HepG2 (cell line): ENCODE measurements around the gene XPNPEP1. TPM values are rescaled to one million over a fixed set of nuclear protein-coding genes. Genes with fewer than 3 reads are reported as not detected.

Experiments used
- BCL6 ChIP-seq: IDR thresholded peaks from 2 replicates; pipeline ENCODE4 v1.6.1; 2016; ENCODE audit warnings: missing genetic modification reagents, missing compliant biosample characterization
- EP300 ChIP-seq, 3 experiments: sonication (generic) in 1 of 3; formaldehyde crosslinking in 1 of 3; IDR thresholded peaks; 2 replicates each; pipeline versions ENCODE4 v1.5.1 to v1.6.1; 2011 to 2020; ENCODE audit warnings: low read depth in 2 of 3, low read length in 2 of 3, borderline replicate concordance in 1 of 3, improper control_type of control experiment in 1 of 3, mild to moderate bottlenecking in 1 of 3, missing genetic modification reagents in 1 of 3, moderate library complexity in 1 of 3
- GABPA ChIP-seq, 2 experiments: IDR thresholded peaks; 2 replicates each; pipeline ENCODE4 v1.6.1; 2011 to 2016; ENCODE audit warnings: low read depth in 2 of 2, low read length in 1 of 2, missing biosample characterization in 1 of 2, missing genetic modification characterization in 1 of 2
- IRF2 ChIP-seq: IDR thresholded peaks from 2 replicates; pipeline ENCODE4 v1.6.1; 2018; ENCODE audit warnings: missing genetic modification reagents, missing compliant biosample characterization
- KDM4B ChIP-seq: sonication (generic); formaldehyde crosslinking; IDR thresholded peaks from 2 replicates; pipeline ENCODE4 v1.4.0; 2020; ENCODE audit warnings: missing genetic modification reagents
- KDM5B ChIP-seq: sonication (generic); formaldehyde crosslinking; IDR thresholded peaks from 2 replicates; pipeline ENCODE4 v1.4.0; 2020; ENCODE audit warnings: missing genetic modification reagents, mild to moderate bottlenecking, borderline replicate concordance
- NFE2 ChIP-seq: sonication (generic); formaldehyde crosslinking; IDR thresholded peaks from 2 replicates; pipeline ENCODE4 v1.4.0; 2020; ENCODE audit warnings: missing genetic modification reagents
- PRDM15 ChIP-seq: sonication (generic); formaldehyde crosslinking; IDR thresholded peaks from 2 replicates; pipeline ENCODE4 v1.4.0; 2020; ENCODE audit warnings: missing genetic modification reagents
- SALL2 ChIP-seq: sonication (generic); formaldehyde crosslinking; IDR thresholded peaks from 2 replicates; pipeline ENCODE4 v1.8.1; 2023; ENCODE audit warnings: mild to moderate bottlenecking, missing genetic modification reagents, inconsistent platforms
- TEAD3 ChIP-seq: optimal IDR thresholded peaks from 2 replicates; pipeline ENCODE3; 2016; ENCODE audit warnings: borderline replicate concordance
- THAP8 ChIP-seq: sonication (generic); formaldehyde crosslinking; IDR thresholded peaks from 2 replicates; pipeline ENCODE4 v1.5.1; 2020; ENCODE audit warnings: missing genetic modification reagents, mild to moderate bottlenecking, borderline replicate concordance
- ZNF512 ChIP-seq: sonication (generic); formaldehyde crosslinking; IDR thresholded peaks from 2 replicates; pipeline ENCODE4 v1.4.0; 2020; ENCODE audit warnings: mild to moderate bottlenecking, missing genetic modification reagents
- ZNF660 ChIP-seq: sonication (generic); formaldehyde crosslinking; IDR thresholded peaks from 2 replicates; pipeline ENCODE4 v1.5.1; 2020; ENCODE audit warnings: mild to moderate bottlenecking, low read depth, missing genetic modification reagents, borderline replicate concordance
- polyA plus RNA-seq, 8 experiments: library from polyadenylated mRNA; depleted of rRNA in 3 of 8; stranded (reverse) in 7 of 8; unstranded in 1 of 8; fragments of >200 nt; fragmentation: Illumina TruSeq in 4 of 8; extraction: Trizol in 4 of 8; gene quantifications; 2 replicates each; pipeline versions ENCODE4 v1.2.1 to v1.2.3, GENCODE V29; 2011 to 2016; ENCODE audit warnings: low read depth in 4 of 8, missing spikeins in 1 of 8, mixed read lengths in 1 of 8; ENCODE audit not compliant: insufficient read depth in 1 of 8
- total RNA-seq, 5 experiments: library from RNA; depleted of rRNA; stranded (reverse); fragments of >200 nt; fragmentation: Illumina TruSeq; extraction: Trizol; gene quantifications; 2 replicates each; pipeline ENCODE4 v1.2.3, GENCODE V29; 2016; ENCODE audit warnings: low read depth in 1 of 5
- TF ChIP-seq, protein P1 (sequence below): sonication (generic); formaldehyde crosslinking; IDR thresholded peaks from 2 replicates; pipeline ENCODE4 v1.4.0; 2020; ENCODE audit warnings: mild to moderate bottlenecking, missing genetic modification reagents
- TF ChIP-seq, protein P2 (sequence below): sonication (generic); formaldehyde crosslinking; IDR thresholded peaks from 2 replicates; pipeline ENCODE4 v1.4.0; 2020; ENCODE audit warnings: low read depth, missing genetic modification reagents

Gene XPNPEP1
- total and polyA plus RNA-seq, 2 of the 13 experiments (the other 11 are each of a cell fraction or from before 2014, with no cell fraction given): 30.3 to 55.5 TPM

DNA sequence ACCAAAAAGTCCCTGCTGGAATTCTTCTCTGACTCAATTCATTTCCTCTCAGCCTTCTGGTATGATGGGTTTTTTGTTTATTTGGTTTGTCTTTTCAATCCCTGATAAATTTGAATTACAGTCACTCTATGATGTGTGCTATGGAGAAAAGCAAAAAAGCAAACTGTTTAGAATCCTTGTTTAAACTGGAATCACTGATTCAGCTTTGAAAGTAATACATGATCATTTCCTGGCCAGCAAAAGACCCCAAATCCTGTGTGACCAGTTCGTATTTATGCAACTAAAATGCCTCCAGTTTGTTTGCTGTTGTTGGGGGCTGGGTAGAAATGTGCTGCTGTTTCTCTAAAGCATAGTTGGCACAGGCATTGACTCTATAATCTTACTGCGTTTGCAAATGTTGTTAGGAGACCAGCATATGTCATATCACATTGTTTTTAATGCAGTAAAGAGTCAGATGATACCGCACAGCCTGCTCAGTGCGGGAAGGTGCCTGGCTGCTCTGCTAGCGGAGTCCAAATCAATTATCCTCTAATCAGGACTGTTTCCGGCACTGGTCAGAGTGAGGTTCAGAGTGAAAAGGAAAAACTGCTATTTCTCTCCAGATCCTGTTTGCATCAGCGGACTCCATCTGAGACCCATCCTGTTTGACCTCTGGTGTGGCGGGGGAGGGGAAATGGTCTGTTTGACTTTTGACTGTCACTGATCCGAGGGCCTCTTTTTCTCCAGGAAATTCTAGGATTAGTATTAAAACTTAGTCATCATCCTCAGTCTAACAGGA, 43.8 kb upstream of the XPNPEP1 start (continued):
- no peak for TF ChIP-seq PRDM15 (CRISPR knock-in tag)
- TF ChIP-seq KDM4B: no peak
- no peak for TF ChIP-seq GABPA (IDR thresholded peaks at IDR 0.05; ENCODE audit: low read depth, low read length)
- peak; percentile 42; the same call in 1 of the 2 replicates for TF ChIP-seq GABPA (CRISPR knock-in tag; IDR thresholded peaks at IDR 0.05; ENCODE audit: low read depth)
- TF ChIP-seq, protein P1, sequence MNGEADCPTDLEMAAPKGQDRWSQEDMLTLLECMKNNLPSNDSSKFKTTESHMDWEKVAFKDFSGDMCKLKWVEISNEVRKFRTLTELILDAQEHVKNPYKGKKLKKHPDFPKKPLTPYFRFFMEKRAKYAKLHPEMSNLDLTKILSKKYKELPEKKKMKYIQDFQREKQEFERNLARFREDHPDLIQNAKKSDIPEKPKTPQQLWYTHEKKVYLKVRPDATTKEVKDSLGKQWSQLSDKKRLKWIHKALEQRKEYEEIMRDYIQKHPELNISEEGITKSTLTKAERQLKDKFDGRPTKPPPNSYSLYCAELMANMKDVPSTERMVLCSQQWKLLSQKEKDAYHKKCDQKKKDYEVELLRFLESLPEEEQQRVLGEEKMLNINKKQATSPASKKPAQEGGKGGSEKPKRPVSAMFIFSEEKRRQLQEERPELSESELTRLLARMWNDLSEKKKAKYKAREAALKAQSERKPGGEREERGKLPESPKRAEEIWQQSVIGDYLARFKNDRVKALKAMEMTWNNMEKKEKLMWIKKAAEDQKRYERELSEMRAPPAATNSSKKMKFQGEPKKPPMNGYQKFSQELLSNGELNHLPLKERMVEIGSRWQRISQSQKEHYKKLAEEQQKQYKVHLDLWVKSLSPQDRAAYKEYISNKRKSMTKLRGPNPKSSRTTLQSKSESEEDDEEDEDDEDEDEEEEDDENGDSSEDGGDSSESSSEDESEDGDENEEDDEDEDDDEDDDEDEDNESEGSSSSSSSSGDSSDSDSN: no peak
- TF ChIP-seq KDM5B (CRISPR knock-in tag): no peak
- no peak for TF ChIP-seq ZNF512
- no peak for TF ChIP-seq ZNF660 (CRISPR knock-in tag)
- TF ChIP-seq THAP8 (CRISPR knock-in tag): no peak
- no peak for TF ChIP-seq SALL2 (CRISPR knock-in tag)
- peak; percentile 83 for TF ChIP-seq BCL6 (CRISPR knock-in tag)
- TF ChIP-seq, protein P2, sequence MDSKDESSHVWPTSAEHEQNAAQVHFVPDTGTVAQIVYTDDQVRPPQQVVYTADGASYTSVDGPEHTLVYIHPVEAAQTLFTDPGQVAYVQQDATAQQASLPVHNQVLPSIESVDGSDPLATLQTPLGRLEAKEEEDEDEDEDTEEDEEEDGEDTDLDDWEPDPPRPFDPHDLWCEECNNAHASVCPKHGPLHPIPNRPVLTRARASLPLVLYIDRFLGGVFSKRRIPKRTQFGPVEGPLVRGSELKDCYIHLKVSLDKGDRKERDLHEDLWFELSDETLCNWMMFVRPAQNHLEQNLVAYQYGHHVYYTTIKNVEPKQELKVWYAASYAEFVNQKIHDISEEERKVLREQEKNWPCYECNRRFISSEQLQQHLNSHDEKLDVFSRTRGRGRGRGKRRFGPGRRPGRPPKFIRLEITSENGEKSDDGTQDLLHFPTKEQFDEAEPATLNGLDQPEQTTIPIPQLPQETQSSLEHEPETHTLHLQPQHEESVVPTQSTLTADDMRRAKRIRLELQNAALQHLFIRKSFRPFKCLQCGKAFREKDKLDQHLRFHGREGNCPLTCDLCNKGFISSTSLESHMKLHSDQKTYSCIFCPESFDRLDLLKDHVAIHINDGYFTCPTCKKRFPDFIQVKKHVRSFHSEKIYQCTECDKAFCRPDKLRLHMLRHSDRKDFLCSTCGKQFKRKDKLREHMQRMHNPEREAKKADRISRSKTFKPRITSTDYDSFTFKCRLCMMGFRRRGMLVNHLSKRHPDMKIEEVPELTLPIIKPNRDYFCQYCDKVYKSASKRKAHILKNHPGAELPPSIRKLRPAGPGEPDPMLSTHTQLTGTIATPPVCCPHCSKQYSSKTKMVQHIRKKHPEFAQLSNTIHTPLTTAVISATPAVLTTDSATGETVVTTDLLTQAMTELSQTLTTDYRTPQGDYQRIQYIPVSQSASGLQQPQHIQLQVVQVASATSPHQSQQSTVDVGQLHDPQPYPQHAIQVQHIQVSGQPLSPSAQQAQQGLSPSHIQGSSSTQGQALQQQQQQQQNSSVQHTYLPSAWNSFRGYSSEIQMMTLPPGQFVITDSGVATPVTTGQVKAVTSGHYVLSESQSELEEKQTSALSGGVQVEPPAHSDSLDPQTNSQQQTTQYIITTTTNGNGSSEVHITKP (CRISPR knock-in tag): no peak; the same call in 1 of the 2 replicates
- peak; percentile 23 for TF ChIP-seq TEAD3 (CRISPR knock-in tag)
- TF ChIP-seq EP300 (IDR thresholded peaks at IDR 0.05; ENCODE audit: low read depth in 2 of 2, low read length in 2 of 2): peak in 1 of 2 experiments; percentile 64; a peak in 1 of 4 replicates
- peak; percentile 49; the same call in 1 of the 2 replicates for TF ChIP-seq EP300 (CRISPR knock-in tag; IDR thresholded peaks at IDR 0.05; ENCODE audit: borderline replicate concordance)
- TF ChIP-seq NFE2 (CRISPR knock-in tag): no peak
- TF ChIP-seq IRF2 (CRISPR knock-in tag): peak; percentile 58
